NCI-H1694 (cell line): ENCODE data around the gene PAK4.
"Not testable (repeated sequence)": the region's sequence is repeated elsewhere in the genome, so short reads cannot be mapped to it uniquely, and the experiment has no call there.

Source experiments
- DNase-seq: peaks from one replicate; lab custom pipeline; 2025; lab: John Stamatoyannopoulos, UW

The PAK4 gene

GRCh38 chr19:39125554-39126311 lies at the start of gene PAK4:
TSS of gene PAK4 (plus strand) at chr19:39125786. CDS start at chr19:39169554, 43,768 bp downstream.
- peak; percentile 96 for DNase-seq

- DNase-seq, result no peak
Observed at GRCh38 chr19:39077323-39077722, 48.3 kb upstream of the PAK4 start.

DNA sequence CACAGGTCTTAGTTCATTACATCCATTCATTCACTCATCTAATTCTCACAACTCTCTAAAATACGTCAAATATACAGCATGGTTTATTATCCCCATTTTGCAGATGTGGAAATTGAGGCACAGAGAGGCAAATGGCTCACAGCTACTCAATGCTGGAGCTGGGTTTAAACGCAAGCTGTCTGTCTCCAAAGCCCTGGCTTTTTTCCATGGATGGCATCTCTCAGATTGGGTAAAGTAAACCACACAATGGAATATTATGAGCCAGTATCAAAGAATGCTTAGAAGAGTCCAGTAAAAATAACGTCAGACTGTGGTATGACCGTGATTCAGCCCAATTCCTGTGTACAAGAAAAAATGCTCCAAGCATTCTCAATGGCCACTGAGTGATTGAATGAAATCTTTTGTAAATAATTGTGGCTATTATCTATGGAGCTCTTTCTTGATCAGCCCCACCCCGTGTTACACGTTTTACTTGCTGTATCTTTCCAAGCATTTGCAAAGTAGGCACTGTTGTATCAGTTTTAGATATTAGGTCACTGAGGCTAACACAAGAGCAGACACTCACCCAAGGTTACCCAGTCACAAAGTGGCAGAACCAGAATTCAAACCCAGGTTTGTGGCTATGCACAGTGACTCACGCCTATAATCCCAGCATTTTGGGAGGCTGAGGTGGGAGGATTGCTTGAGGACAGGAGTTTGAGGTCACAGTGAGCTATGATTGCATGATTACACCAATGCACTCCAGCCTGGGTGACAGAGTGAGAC lies 47.0 kb upstream of the PAK4 start:
- no peak for DNase-seq

DNA sequence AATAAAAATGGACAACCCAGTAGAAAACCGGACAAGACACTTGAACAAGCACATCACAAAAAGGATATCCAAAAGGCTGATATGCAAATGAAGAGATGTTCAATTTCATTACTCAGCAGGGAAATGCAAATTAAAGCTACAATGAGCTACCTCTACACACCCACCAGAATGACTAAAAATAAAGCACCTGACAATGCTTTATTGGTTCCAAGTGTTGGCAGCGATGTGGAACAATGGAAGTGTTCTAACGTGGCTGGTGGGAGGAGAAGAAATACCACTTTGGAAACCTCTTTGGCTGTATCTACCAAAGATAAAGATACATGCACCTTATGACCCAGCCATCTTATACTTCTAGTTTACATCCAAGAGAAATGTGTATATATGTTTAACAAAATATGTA lies 45.2 kb upstream of the PAK4 start:
- no peak for DNase-seq

GRCh38 chr19:39082167-39082566 lies 43.4 kb upstream of the PAK4 start:
- no peak for DNase-seq

GRCh38 chr19:39082745-39083598 lies 42.6 kb upstream of the PAK4 start:
- no peak for DNase-seq

- DNase-seq, result no peak
Observed at GRCh38 chr19:39083599-39083982, 42.0 kb upstream of the PAK4 start.

DNA sequence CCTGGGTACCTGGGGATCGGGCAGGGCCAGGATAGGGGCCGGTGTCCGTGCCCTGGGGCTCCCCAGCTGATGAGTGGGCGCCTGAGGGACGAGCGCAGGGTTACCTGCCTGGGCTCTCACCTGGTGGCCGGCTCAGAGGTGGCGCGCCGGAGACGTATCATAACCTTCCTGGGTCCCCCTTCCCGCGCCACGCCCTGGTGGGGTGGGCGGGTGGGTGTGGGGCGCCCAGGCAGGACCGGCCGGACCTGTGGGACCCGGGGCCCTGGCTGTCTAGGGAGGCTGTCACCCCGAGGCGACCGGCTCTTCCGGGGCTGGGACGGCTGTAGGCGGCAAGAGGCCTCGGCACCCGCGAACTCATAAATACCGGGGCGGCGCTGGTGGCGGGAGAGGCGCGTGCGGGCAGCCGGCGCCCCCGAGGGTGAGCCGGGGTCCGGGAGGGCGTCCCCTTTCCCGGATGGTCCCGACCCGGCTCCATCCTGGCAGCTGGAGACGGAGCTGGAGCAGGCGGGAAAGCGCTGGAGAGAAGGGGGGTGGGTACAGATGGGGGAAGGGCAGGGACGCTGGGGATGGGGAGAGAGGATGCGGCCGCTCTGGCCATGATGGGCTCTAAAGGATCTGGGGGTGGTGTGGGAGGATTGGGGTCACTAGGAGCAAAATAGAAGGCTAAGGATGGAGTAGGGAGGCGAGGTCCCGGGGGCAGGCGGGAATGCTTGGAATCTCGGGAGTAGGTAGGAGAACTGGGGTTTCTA lies 41.4 kb upstream of the PAK4 start, which contains the start of gene ACP7:
Gene ACP7, plus strand, starts transcription at position 386 of the 749 bp plus-strand sequence. CDS start 902 bp downstream, outside the sequence.
- DNase-seq, result no peak

GRCh38 chr19:39084732-39085080 lies 40.9 kb upstream of the PAK4 start:
- DNase-seq, result no peak

DNA sequence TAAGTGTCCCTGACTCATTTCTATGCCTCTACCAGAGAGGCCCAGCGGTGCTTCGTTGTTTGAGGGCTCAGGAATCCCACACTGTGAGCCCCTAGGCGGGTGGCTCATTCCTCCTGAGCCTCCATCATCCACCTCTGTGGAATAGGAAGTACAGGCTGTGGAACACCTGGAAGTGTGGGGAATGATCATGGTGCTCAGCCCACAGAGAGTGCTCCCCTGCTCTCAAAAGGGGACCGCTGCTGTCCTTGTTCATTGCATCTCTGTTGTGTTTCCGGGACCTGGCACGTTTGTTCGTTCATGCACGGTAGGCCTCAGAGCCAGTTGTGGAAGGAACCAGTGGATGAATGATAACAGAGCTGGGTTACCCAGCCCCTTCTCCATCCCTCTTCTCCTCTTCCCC lies 40.2 kb upstream of the PAK4 start:
- DNase-seq, result no peak

GRCh38 chr19:39086386-39086785 lies 39.2 kb upstream of the PAK4 start:
- DNase-seq, result no peak

DNA sequence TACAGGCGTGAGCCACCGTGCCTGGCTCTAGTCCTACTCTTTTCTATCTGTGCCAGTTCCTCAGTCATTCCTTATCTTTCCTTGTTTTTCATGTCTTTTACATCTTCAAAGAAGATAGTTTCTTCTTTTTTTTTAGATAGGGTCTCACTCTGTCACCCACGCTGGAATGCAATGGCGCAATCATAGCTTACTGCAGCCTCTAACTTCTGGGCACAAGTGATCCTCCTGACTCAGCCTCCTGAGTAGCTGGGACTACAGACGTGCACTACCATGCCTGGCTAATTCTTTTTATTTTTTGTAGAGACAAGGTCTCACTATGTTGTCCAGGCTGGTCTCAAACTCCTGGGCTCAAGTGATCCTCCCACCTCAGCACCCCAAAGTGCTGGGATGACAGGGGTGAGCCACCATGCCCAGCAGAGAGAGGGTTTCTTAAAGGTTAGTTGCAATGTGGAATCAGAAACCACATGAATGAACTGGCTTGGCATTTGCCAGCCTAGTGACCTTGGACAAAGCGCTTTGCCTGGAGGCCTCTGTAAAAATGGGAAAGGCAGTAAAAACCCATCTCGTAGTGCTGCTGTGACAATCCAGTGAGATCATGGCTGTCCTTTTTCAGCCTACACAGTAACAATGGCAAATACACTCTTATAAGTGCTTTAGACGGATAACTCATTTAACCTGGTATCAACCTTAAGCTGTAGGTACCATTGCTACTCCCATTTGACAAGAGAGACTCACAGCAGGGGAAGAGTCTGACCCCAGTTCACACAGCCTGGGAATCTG lies 37.5 kb upstream of the PAK4 start:
- DNase-seq, result no peak

GRCh38 chr19:39090016-39090415 lies 35.6 kb upstream of the PAK4 start:
- not testable (repeated sequence) for DNase-seq

GRCh38 chr19:39090881-39091280 lies 34.7 kb upstream of the PAK4 start:
- no peak for DNase-seq

DNA sequence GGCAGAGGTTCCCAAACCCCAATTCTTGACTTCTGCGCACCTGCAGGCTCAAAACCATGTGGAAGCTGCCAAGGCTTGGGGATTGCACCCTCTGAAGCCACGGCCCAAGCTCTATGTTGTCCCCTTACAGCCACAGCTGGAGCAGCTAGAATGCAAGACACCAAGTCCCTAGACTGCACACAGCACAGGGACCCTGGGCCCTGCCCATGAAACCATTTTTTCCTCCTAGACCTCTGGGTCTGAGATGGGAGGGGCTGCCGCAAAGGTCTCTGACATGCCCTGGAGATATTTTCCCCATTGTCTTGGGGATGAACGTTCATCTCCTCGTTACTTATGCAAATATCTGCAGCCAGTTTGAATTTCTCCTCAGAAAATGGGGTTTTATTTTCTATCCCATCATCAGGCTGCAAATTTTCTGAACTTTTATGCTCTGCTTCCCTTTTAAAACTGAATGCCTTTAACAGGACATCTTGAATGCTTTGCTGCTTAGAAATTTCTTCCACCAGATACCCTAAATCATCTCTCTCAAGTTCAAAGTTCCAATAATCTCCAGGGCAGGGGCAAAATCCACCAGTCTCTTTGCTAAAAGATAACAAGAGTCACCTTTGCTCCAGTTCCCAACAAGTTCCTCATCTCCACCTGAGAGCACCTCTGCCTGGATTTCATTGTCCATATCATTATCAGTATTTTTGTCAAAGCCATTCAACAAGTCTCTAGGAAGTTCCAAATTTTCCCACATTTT lies 29.6 kb upstream of the PAK4 start:
- DNase-seq, result not testable (repeated sequence)

DNA sequence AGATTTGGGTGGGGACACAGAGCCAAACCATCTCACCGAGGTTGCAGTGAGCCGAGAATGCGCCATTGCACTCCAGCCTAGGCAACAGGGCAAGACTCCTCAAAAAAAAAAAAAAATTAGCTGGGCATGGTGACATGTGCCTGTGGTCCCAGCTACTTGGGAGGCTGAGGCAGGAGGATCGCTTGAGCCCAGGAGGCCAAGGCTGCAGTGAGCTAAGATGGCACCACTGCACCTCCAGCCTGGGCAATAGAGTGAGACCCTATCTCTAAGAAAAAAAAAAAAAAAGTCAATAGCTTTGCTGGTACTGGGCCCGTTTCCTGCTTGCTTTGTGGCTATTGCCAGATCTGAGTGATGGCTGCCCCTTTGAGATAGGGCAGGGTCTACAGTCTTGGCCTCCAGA lies 28.3 kb upstream of the PAK4 start:
- DNase-seq, result no peak

DNA sequence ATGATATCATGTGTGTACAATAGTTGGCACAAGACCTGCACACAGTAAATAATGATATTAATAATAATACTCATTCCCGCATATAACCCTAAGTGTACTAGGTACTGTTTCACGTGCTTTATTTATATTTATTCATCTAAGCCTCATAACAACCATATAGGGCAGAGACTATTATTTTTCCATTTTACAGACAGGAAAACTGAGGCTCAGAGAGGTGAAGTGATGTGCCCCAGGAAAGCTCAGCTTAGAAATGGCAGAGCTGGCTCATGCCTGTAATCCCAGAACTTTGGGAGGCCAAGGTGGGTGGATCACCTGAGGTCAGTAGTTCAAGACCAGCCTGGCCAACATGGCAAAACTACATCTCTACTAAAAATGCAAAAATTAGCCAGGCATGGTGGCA lies 27.9 kb upstream of the PAK4 start:
- DNase-seq, result no peak

DNA sequence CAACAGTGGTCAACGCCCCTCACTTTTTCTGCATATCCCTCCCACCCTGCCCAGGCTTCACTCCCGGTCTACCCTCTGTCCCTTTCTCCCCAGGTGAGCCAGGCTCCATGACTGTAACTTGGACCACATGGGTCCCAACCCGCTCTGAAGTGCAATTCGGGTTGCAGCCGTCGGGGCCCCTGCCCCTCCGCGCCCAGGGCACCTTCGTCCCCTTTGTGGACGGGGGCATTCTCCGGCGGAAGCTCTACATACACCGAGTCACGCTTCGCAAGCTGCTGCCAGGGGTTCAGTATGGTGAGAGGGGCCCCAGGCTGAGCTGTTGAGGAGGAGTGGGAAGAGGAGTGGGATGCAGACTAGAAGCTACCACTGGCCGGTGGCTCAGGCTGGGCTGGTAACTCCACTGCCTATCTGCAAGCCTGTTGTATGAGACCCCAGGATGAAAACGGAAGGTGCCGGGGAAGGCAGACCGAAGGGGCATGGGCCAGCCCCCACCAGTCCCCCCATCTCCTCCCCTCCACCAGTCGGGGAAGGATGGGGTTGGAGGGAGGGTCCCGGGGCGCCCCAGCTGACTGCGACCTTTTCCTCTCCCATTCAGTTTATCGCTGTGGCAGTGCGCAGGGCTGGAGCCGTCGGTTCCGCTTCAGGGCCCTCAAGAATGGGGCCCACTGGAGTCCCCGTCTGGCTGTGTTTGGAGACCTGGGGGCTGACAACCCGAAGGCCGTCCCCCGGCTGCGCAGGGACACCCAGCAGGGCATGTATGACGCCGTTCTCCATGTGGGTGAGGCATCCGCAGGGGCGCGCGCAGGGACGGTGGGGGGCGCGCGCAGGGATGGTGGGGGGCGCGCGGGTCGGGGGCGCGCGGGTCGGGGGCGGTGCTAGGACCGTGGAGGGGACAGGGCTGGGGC lies 27.0 kb upstream of the PAK4 start:
- DNase-seq, result no peak

GRCh38 chr19:39099341-39099740 lies 26.2 kb upstream of the PAK4 start:
- DNase-seq, result no peak
